A549 treated with GW870086 at 1 μM for 4 hours (cell line): ENCODE data around the gene FRRS1. TPM values are rescaled to one million over a fixed set of nuclear protein-coding genes. Genes with fewer than 3 reads are reported as not detected.

ENCODE experiments used
- total RNA-seq: library from RNA; stranded (reverse); fragments of 200-300 nt; extraction: Qiagen RNA extraction; gene quantifications from 5 replicates; pipeline ENCODE4 v1.2.3, GENCODE V29; 2022; ENCODE audit warnings: low read depth

Gene FRRS1, protein sequence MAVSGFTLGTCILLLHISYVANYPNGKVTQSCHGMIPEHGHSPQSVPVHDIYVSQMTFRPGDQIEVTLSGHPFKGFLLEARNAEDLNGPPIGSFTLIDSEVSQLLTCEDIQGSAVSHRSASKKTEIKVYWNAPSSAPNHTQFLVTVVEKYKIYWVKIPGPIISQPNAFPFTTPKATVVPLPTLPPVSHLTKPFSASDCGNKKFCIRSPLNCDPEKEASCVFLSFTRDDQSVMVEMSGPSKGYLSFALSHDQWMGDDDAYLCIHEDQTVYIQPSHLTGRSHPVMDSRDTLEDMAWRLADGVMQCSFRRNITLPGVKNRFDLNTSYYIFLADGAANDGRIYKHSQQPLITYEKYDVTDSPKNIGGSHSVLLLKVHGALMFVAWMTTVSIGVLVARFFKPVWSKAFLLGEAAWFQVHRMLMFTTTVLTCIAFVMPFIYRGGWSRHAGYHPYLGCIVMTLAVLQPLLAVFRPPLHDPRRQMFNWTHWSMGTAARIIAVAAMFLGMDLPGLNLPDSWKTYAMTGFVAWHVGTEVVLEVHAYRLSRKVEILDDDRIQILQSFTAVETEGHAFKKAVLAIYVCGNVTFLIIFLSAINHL
- total RNA-seq = 1.6 to 3.0 TPM (median 2.0 TPM) in 5 replicates

DNA sequence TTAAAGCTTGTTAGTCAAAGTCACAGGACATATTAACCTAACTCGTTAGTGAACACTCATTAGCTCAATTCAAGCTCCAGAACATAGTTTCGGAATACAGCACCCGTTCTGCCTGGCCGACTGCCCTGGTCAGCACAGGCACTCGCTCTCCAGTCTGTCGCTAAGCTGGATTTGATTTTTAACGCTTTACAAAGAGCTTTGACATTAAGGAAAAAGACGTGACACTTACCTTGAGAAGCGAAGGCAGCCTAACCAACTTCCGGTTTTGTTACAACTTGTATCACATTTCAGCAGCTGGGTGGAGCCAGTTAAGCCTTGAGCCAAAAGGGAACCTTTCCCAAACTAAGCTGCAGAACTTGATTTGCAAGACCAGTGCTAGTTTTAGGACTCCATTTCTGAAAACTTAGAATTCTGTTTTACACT is at the start of gene FRRS1:
Gene FRRS1 (minus strand): TSS at position 258 of the 423 bp plus-strand sequence. CDS start 17,867 bp downstream, outside the sequence.

Other genes starting within 250 kb of the FRRS1 start
- gene PALMD, start 120.5 kb downstream of the FRRS1 start, total RNA-seq = 0.33 to 0.46 TPM (median 0.42 TPM) in 5 replicates
- gene AGL, start 83.7 kb upstream of the FRRS1 start, total RNA-seq = 2.5 to 3.9 TPM (median 3.6 TPM) in 5 replicates
- gene SLC35A3, start 203.4 kb upstream of the FRRS1 start, total RNA-seq = 5.6 to 12.7 TPM (median 9.6 TPM) in 5 replicates